ENCODE data around the gene ZFYVE1.
"Not testable (repeated sequence)": the region's sequence is repeated elsewhere in the genome, so short reads cannot be mapped to it uniquely, and the experiment has no call there.

The ZFYVE1 gene

DNA sequence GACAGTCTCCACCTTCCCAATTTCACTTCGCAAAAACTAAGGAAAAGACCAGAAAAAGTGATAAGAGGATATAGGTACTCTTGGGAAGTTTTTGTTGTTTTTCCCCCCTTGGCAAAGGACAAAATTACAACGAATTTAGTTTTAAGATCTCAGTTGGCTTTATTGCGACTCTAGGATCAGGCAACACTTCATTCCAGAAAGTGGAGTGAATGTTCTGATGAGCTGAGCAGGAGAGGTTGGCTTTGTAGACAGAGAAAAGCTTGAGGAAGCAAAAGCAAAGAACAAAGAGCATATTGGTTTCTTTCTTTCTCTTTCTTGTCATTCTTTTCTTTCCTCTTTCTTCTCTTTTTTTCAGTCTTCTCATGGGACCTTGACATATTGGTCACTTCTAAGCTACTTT is 640 bp upstream of the ZFYVE1 start:
- Histone ChIP-seq H3K9me3 (ENCODE audit: insufficient read depth, low read depth, low read length) (no peaks in the 10 kb centered on the region), H3K9ac (ENCODE audit: low read depth, low read length) (peak overlapping the region; percentile 11; the same call in 1 of the 2 replicates), H3K4me3 (ENCODE audit: low read length) (peak overlapping the region; percentile 60), H3K36me3 (ENCODE audit: insufficient read depth, low read depth, low read length) (peaks cover 16% of the 10 kb centered on the region), H3K27ac (ENCODE audit: low read length) (no peak overlapping the region), H3K27me3 (ENCODE audit: insufficient read depth, low read length) (no peaks in the 10 kb centered on the region), H3K4me1 (ENCODE audit: insufficient read depth, low read length) (0 out of 2 replicates have a peak, but pooled peaks cover 3% of the 10 kb centered on the region)

DNA sequence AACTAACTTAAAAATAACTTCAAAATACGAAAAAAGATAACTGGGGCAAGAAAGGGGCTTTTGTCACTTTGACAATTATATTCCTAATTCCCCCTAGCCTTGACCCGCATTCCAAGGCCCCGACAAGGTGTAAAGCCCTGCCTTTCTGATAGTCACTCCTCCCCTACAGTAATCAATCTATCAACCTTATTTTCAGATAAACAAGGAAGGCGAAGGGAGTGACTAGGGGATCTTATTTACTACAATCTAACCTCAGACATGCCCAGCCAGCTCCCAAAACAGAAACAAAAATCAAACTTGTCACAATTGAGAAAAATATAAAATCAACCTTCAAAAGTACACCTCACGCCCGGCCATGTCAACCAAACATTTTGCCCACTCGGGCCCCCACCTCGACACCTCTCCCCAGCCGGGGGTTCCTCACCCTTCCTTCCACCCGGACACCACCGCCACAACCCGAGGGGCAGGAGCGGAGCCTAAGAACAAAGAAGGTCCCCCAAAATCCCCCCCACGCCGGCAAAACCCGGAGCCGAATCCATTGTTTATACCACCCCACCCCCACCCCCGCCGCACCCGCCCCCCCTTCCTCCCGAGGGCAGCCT is 562 bp downstream of the ZFYVE1 start:
- Histone ChIP-seq H3K27me3 (ENCODE audit: insufficient read depth, low read length) (no peaks in the 10 kb centered on the region), H3K36me3 (ENCODE audit: insufficient read depth, low read depth, low read length) (peaks cover 24% of the 10 kb centered on the region), H3K4me3 (ENCODE audit: low read length) (peak overlapping the region; percentile 69), H3K9me3 (ENCODE audit: insufficient read depth, low read depth, low read length) (no peaks in the 10 kb centered on the region), H3K4me1 (ENCODE audit: insufficient read depth, low read length) (0 out of 2 replicates have a peak, but pooled peaks cover 3% of the 10 kb centered on the region), H3K9ac (ENCODE audit: low read depth, low read length) (peak overlapping the region; percentile 63; the same call in 1 of the 2 replicates), H3K27ac (ENCODE audit: low read length) (no peak overlapping the region)

DNA sequence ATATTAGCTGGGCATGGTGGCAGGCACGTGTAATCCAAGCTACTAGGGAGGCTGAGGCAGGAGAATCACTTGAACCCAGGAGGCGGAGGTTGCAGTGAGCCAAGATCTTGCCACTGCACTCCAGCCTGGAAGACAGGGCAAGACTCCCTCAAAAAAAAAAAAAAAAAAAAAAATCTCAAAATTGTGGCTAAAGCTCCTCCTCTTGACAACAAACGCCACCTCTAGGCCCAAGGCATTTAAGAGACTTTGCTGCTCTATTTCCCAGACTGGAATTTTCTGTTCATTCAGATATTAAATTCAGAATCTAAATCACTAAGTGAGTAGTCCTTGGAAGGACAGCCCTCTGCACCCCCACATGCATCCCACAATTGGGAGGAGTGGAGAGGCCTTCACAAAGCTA is 1.4 kb downstream of the ZFYVE1 start:
- no peaks in the 10 kb centered on the region for H3K9me3 ChIP-seq (ENCODE audit: insufficient read depth, low read depth, low read length)
- H3K27me3 ChIP-seq (ENCODE audit: insufficient read depth, low read length) = no peaks in the 10 kb centered on the region
- no peak overlapping the region for H3K9ac ChIP-seq (ENCODE audit: low read depth, low read length)
- 0 out of 2 replicates have a peak, but pooled peaks cover 3% of the 10 kb centered on the region for H3K4me1 ChIP-seq (ENCODE audit: insufficient read depth, low read length)
- peaks cover 24% of the 10 kb centered on the region for H3K36me3 ChIP-seq (ENCODE audit: insufficient read depth, low read depth, low read length)
- no peak overlapping the region for H3K27ac ChIP-seq (ENCODE audit: low read length)
- H3K4me3 ChIP-seq (ENCODE audit: low read length) = peak overlapping the region; percentile 69

DNA sequence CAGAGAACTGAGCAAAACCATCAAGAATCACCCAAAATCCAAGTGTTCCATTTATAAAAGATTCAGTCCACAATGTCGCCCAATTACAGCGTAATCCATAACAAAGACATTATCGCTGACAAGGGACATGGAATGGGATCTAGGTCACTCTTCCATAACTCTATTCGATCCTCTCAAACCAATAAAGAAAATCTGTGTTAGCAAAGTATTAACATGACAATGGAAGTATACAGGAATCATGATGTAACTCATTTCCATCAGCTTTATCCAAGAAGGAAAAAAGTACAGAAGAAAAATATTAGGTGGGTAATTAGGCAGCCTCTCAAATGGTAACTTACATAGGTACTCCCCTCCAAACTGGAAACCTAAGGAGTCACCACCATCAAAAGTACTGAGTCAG is 4.9 kb downstream of the ZFYVE1 start:
- Histone ChIP-seq H3K9ac (ENCODE audit: low read depth, low read length) (no peak overlapping the region), H3K27ac (ENCODE audit: low read length) (no peak overlapping the region), H3K36me3 (ENCODE audit: insufficient read depth, low read depth, low read length) (peaks cover 24% of the 10 kb centered on the region), H3K4me1 (ENCODE audit: insufficient read depth, low read length) (no peaks in the 10 kb centered on the region), H3K4me3 (ENCODE audit: low read length) (no peak overlapping the region), H3K9me3 (ENCODE audit: insufficient read depth, low read depth, low read length) (no peaks in the 10 kb centered on the region), H3K27me3 (ENCODE audit: insufficient read depth, low read length) (no peaks in the 10 kb centered on the region)

DNA sequence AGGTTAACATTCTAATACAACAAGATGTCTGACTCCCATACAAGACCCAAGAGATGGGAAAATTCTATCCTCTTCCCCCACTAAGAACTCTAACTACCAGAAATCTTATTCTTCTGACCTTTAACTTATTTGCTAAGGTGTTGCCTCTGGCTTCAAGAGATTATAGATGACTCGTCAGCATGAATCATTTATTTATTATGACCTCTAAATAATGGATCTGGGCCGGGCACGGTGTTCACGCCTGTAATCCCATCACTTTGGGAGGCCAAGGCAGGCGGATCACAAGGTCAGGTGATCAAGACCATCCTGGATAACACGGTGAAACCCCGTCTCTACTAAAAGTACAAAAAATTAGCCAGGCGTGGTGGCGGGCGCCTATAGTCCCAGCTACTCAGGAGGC is 10.9 kb downstream of the ZFYVE1 start:
- not testable (repeated sequence) for H3K4me1 ChIP-seq (ENCODE audit: insufficient read depth, low read length); H3K9me3 ChIP-seq (ENCODE audit: insufficient read depth, low read depth, low read length); H3K27ac ChIP-seq (ENCODE audit: low read length); H3K27me3 ChIP-seq (ENCODE audit: insufficient read depth, low read length); H3K36me3 ChIP-seq (ENCODE audit: insufficient read depth, low read depth, low read length); H3K4me3 ChIP-seq (ENCODE audit: low read length); H3K9ac ChIP-seq (ENCODE audit: low read depth, low read length)

DNA sequence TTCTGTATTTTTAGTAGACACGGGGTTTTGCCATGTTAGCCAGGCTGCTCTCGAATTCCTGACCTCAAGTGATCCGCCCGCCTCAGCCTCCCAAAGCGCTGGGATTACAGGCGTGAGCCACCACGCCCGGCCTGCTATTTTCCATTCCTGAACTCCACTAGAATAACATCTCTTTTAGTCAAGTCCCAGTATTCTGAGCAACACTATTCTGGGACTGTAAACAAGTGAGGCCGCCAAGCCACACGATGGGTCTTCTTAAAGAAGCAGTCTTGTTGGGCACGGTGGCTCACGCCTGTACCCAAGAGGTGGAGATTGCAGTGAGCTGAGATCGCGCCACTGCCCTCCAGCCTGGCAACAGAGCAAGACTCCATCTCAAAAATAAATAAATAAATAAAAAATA is 11.4 kb downstream of the ZFYVE1 start:
- H3K9me3 ChIP-seq (ENCODE audit: insufficient read depth, low read depth, low read length); H3K4me3 ChIP-seq (ENCODE audit: low read length); H3K9ac ChIP-seq (ENCODE audit: low read depth, low read length); H3K27ac ChIP-seq (ENCODE audit: low read length); H3K4me1 ChIP-seq (ENCODE audit: insufficient read depth, low read length); H3K27me3 ChIP-seq (ENCODE audit: insufficient read depth, low read length); H3K36me3 ChIP-seq (ENCODE audit: insufficient read depth, low read depth, low read length): not testable (repeated sequence)

DNA sequence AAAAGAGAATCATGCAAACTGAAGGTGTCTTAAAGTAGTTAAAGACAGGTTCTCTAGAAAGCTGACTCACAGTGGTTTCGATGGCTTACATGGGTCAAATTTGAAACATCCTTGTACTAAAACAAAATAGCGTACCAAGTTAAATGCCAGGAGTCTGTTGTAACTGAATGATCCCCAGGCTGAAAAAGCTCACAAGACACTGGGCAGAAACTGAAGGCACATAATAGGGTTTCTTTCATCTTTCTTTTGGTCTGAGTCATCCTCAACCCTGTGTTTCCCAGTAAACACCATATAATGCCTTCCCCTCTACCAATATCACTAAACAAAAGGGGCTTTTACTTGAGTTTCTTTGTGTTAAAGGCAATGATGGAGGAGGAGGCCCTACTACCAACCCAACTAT is 12.8 kb downstream of the ZFYVE1 start:
- Histone ChIP-seq H3K9me3 (ENCODE audit: insufficient read depth, low read depth, low read length) (no peaks in the 10 kb centered on the region), H3K4me1 (ENCODE audit: insufficient read depth, low read length) (no peaks in the 10 kb centered on the region), H3K9ac (ENCODE audit: low read depth, low read length) (no peak overlapping the region), H3K36me3 (ENCODE audit: insufficient read depth, low read depth, low read length) (no peaks in the 10 kb centered on the region; the same call in 1 of the 2 replicates), H3K4me3 (ENCODE audit: low read length) (no peak overlapping the region), H3K27me3 (ENCODE audit: insufficient read depth, low read length) (no peaks in the 10 kb centered on the region), H3K27ac (ENCODE audit: low read length) (no peak overlapping the region)

DNA sequence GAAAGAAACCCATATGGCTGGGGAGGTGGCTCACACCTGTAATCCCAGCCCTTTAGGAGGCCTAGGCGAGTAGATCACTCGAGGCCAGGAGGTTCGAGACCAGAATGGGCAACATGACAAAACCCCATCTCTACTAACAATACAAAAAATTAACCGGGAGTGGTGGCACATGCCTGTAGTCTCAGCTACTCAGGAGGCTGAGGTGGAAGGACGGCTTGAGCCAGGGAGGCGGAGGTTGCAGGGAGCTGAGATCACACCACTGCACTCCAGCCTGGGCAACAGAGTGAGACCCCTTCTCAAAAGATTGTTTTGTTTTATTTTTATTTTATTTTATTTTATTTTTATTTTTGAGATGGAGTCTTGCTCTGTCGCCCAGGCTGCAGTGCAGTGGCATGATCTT is 15.7 kb downstream of the ZFYVE1 start:
- H3K4me3 ChIP-seq (ENCODE audit: low read length); H3K36me3 ChIP-seq (ENCODE audit: insufficient read depth, low read depth, low read length); H3K9ac ChIP-seq (ENCODE audit: low read depth, low read length); H3K4me1 ChIP-seq (ENCODE audit: insufficient read depth, low read length); H3K27me3 ChIP-seq (ENCODE audit: insufficient read depth, low read length); H3K27ac ChIP-seq (ENCODE audit: low read length); H3K9me3 ChIP-seq (ENCODE audit: insufficient read depth, low read depth, low read length): not testable (repeated sequence)

DNA sequence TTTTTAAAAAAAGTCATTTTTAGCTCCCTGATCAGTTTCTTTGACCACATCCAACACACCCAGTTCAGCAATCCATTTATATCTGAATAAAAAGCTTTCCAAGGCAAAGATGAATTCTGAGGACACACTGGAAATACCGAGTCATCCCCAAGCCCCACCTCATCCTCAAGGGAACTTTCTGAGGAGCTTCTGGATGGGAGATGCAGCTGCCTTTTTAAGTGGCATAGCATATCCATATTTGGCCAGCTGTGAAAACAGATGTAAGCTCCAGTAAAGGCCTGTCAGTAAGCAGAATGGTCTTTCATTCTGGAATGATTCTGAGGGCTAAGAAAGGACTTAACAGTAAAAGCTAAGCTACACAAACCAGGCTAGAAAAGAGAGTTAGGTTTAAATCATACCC is 18.4 kb downstream of the ZFYVE1 start:
- no peaks in the 10 kb centered on the region for H3K27me3 ChIP-seq (ENCODE audit: insufficient read depth, low read length)
- H3K9me3 ChIP-seq (ENCODE audit: insufficient read depth, low read depth, low read length) = no peaks in the 10 kb centered on the region
- no peak overlapping the region for H3K9ac ChIP-seq (ENCODE audit: low read depth, low read length)
- H3K27ac ChIP-seq (ENCODE audit: low read length) = no peak overlapping the region
- H3K4me1 ChIP-seq (ENCODE audit: insufficient read depth, low read length) = no peaks in the 10 kb centered on the region
- no peaks in the 10 kb centered on the region for H3K36me3 ChIP-seq (ENCODE audit: insufficient read depth, low read depth, low read length)
- H3K4me3 ChIP-seq (ENCODE audit: low read length) = no peak overlapping the region

DNA sequence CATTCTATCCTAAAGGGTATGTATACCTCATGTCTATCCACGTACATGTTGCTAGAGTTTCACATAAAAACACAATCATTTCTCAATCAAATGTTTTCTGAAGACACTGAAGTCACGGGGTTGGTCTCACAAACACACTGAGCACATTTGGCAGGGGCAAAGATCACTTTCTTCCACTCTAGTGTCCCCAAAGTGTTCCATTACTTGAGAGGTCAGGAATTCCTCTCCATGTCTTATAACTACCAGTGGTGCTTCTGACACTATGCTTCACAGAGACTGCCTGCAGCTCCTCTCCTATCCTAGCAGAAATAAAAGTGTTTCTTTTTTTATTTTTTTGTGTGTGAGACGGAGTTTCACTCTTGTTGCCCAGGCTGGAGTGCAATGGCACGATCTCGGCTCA is 19.1 kb downstream of the ZFYVE1 start:
- Histone ChIP-seq H3K27me3 (ENCODE audit: insufficient read depth, low read length) (no peaks in the 10 kb centered on the region), H3K4me1 (ENCODE audit: insufficient read depth, low read length) (no peaks in the 10 kb centered on the region), H3K9me3 (ENCODE audit: insufficient read depth, low read depth, low read length) (no peaks in the 10 kb centered on the region), H3K27ac (ENCODE audit: low read length) (no peak overlapping the region), H3K36me3 (ENCODE audit: insufficient read depth, low read depth, low read length) (no peaks in the 10 kb centered on the region), H3K4me3 (ENCODE audit: low read length) (no peak overlapping the region), H3K9ac (ENCODE audit: low read depth, low read length) (no peak overlapping the region)

DNA sequence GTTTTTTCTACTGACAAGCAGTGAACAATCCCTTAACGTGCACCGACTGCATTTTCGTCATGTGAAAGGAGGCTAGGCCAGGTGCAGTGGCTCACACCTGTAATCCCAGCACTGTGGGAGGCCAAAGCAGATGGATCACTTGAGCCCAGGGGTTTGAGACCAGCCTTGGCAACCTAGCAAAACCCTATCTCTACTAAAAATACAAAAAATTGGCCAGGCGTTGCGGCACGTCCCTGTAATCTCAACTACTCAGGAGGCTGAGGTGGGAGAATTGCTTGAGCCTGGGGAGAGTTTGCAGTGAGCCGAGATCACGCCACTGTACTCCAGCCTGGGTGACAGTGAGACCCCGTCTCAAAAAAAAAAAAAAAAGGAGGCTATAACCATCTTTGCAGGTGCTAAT is 22.3 kb downstream of the ZFYVE1 start:
- H3K4me3 ChIP-seq (ENCODE audit: low read length); H3K9ac ChIP-seq (ENCODE audit: low read depth, low read length); H3K4me1 ChIP-seq (ENCODE audit: insufficient read depth, low read length); H3K27me3 ChIP-seq (ENCODE audit: insufficient read depth, low read length); H3K36me3 ChIP-seq (ENCODE audit: insufficient read depth, low read depth, low read length); H3K27ac ChIP-seq (ENCODE audit: low read length); H3K9me3 ChIP-seq (ENCODE audit: insufficient read depth, low read depth, low read length): not testable (repeated sequence)

DNA sequence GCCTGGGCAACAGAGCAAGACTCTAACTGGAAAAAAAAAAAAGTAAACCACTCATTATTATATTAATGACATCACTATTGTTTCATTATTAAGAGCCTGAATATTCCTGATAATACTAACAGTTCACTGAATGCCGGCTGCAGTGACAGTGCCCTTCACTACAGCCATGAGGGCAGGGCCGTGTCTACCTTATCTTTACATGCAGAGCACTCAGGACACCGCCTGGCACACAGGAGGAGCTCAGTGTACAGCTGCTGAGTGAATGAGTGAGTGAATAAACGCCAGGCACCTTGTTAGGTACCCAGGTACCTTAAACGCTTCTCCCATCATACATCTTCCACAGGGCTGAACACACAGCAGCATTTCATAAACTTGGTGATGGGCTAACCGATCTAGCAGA is 23.2 kb downstream of the ZFYVE1 start:
- Histone ChIP-seq H3K9me3 (ENCODE audit: insufficient read depth, low read depth, low read length) (no peaks in the 10 kb centered on the region), H3K4me3 (ENCODE audit: low read length) (no peak overlapping the region), H3K9ac (ENCODE audit: low read depth, low read length) (no peak overlapping the region), H3K27ac (ENCODE audit: low read length) (no peak overlapping the region), H3K27me3 (ENCODE audit: insufficient read depth, low read length) (no peaks in the 10 kb centered on the region), H3K4me1 (ENCODE audit: insufficient read depth, low read length) (peaks cover 6% of the 10 kb centered on the region; the same call in 1 of the 2 replicates), H3K36me3 (ENCODE audit: insufficient read depth, low read depth, low read length) (no peaks in the 10 kb centered on the region)
